ENCODE measurements around the gene VAX1.

VAX1 gene

GRCh38 chr10:117148284-117148683, 10.2 kb upstream of the VAX1 start:
- Histone ChIP-seq H3K79me2 (ENCODE audit: insufficient read depth, low read length) (no peaks in the 10 kb centered on the region), H3K36me3 (ENCODE audit: insufficient read depth, low read length) (no peaks in the 10 kb centered on the region), H3F3A (ENCODE audit: insufficient read depth, low read length) (no peaks in the 10 kb centered on the region), H3K9me3 (ENCODE audit: low read length) (0 out of 2 replicates have a peak, but pooled peaks cover 4% of the 10 kb centered on the region), H3K4me3 (ENCODE audit: low read depth, low read length, poor library complexity, severe bottlenecking) (no peak overlapping the region), H3K27ac (ENCODE audit: low read depth, low read length, poor library complexity, severe bottlenecking) (no peak overlapping the region), H3K27me3 (ENCODE audit: insufficient read depth, low read length) (0 out of 2 replicates have a peak, but pooled peaks cover 4% of the 10 kb centered on the region), H4K20me1 (ENCODE audit: insufficient read depth, low read length) (no peaks in the 10 kb centered on the region), H3K4me1 (ENCODE audit: insufficient read depth, low read length, severe bottlenecking) (no peaks in the 10 kb centered on the region), H3K9ac (ENCODE audit: low read length) (no peak overlapping the region), H3K9me2 (ENCODE audit: low read depth, low read length) (no peaks in the 10 kb centered on the region), H3K4me2 (ENCODE audit: low read length) (no peak overlapping the region), H2AFZ (ENCODE audit: low read length) (no peak overlapping the region)
- no peak for TF ChIP-seq CTCF (IDR thresholded peaks at IDR 0.05; ENCODE audit: low read length)

- TF ChIP-seq CTCF (IDR thresholded peaks at IDR 0.05; ENCODE audit: low read length) (no peak), EZH2 (IDR thresholded peaks at IDR 0.05; ENCODE audit: borderline replicate concordance, low read length) (no peak)
- H2AFZ ChIP-seq (ENCODE audit: low read length), result no peak overlapping the region
- 0 out of 2 replicates have a peak, but pooled peaks cover 4% of the 10 kb centered on the region for H3K9me3 ChIP-seq (ENCODE audit: low read length)
- no peaks in the 10 kb centered on the region for H3K36me3 ChIP-seq (ENCODE audit: insufficient read depth, low read length)
- no peak overlapping the region for H3K9ac ChIP-seq (ENCODE audit: low read length)
- no peak overlapping the region for H3K27ac ChIP-seq (ENCODE audit: low read depth, low read length, poor library complexity, severe bottlenecking)
- H3K4me1 ChIP-seq (ENCODE audit: insufficient read depth, low read length, severe bottlenecking), result no peaks in the 10 kb centered on the region
- 0 out of 2 replicates have a peak, but pooled peaks cover 4% of the 10 kb centered on the region for H3K27me3 ChIP-seq (ENCODE audit: insufficient read depth, low read length)
- H3K79me2 ChIP-seq (ENCODE audit: insufficient read depth, low read length), result no peaks in the 10 kb centered on the region
- no peaks in the 10 kb centered on the region for H3F3A ChIP-seq (ENCODE audit: insufficient read depth, low read length)
- H3K4me2 ChIP-seq (ENCODE audit: low read length), result no peak overlapping the region
- no peaks in the 10 kb centered on the region for H4K20me1 ChIP-seq (ENCODE audit: insufficient read depth, low read length)
- no peaks in the 10 kb centered on the region for H3K9me2 ChIP-seq (ENCODE audit: low read depth, low read length)
- H3K4me3 ChIP-seq (ENCODE audit: low read depth, low read length, poor library complexity, severe bottlenecking), result no peak overlapping the region
Observed at GRCh38 chr10:117145019-117145418, 6.9 kb upstream of the VAX1 start.

- H3K27me3 ChIP-seq (ENCODE audit: insufficient read depth, low read length), result no peaks in the 10 kb centered on the region
- TF ChIP-seq EZH2 (IDR thresholded peaks at IDR 0.05; ENCODE audit: borderline replicate concordance, low read length) (no peak), CTCF (IDR thresholded peaks at IDR 0.05; ENCODE audit: low read length) (no peak)
Observed at GRCh38 chr10:117143103-117143823, 5.2 kb upstream of the VAX1 start.

More at GRCh38 chr10:117143103-117143823, 5.2 kb upstream of the VAX1 start:
- no peak overlapping the region for H3K4me2 ChIP-seq (ENCODE audit: low read length)
- H3K36me3 ChIP-seq (ENCODE audit: insufficient read depth, low read length), result no peaks in the 10 kb centered on the region
- no peak overlapping the region for H3K27ac ChIP-seq (ENCODE audit: low read depth, low read length, poor library complexity, severe bottlenecking)
- H3K4me3 ChIP-seq (ENCODE audit: low read depth, low read length, poor library complexity, severe bottlenecking), result no peak overlapping the region
- 0 out of 2 replicates have a peak, but pooled peaks cover 4% of the 10 kb centered on the region for H3K9me3 ChIP-seq (ENCODE audit: low read length)
- H3K79me2 ChIP-seq (ENCODE audit: insufficient read depth, low read length), result no peaks in the 10 kb centered on the region
- H2AFZ ChIP-seq (ENCODE audit: low read length), result no peak overlapping the region
- no peaks in the 10 kb centered on the region for H4K20me1 ChIP-seq (ENCODE audit: insufficient read depth, low read length)
- H3K4me1 ChIP-seq (ENCODE audit: insufficient read depth, low read length, severe bottlenecking), result no peaks in the 10 kb centered on the region
- no peak overlapping the region for H3K9ac ChIP-seq (ENCODE audit: low read length)
- no peaks in the 10 kb centered on the region for H3F3A ChIP-seq (ENCODE audit: insufficient read depth, low read length)
- no peaks in the 10 kb centered on the region for H3K9me2 ChIP-seq (ENCODE audit: low read depth, low read length)
